CD14-positive monocyte (primary cell): Measurements from ENCODE around the gene RGS19. TPM values are rescaled to one million over a fixed set of nuclear protein-coding genes. Genes with fewer than 3 reads are reported as not detected.
"Not testable (repeated sequence)": the region's sequence is repeated elsewhere in the genome, so short reads cannot be mapped to it uniquely, and the experiment has no call there.

Source experiments
- DNase-seq, 3 donors: peaks; one replicate each; pipeline ENCODE4 v3.0.0-alpha.2; 2011 to 2022
- H2AFZ ChIP-seq: 2 replicates; pipeline ENCODE4 v1.6.0; 2012; ENCODE audit warnings: mild to moderate bottlenecking, low read depth, low read length, inconsistent platforms; ENCODE audit not compliant: insufficient read depth, poor library complexity, severe bottlenecking
- H3K27ac ChIP-seq, 2 donors: 1 replicate in 1 of 2; 2 replicates in 1 of 2; pipeline ENCODE4 v1.5.1; 2012 to 2013; ENCODE audit warnings: low read length in 2 of 2, control low read depth in 1 of 2, inconsistent platforms in 1 of 2, low read depth in 1 of 2, mild to moderate bottlenecking in 1 of 2
- H3K27me3 ChIP-seq, 2 donors: one replicate each; pipeline versions ENCODE4 v1.6.0 to v1.6.1; 2011 to 2013; ENCODE audit warnings: low read length in 2 of 2; ENCODE audit not compliant: control insufficient read depth in 2 of 2, insufficient read depth in 2 of 2
- H3K36me3 ChIP-seq, 2 donors: replicated peaks in 1 of 2; 1 replicate in 1 of 2; 2 replicates in 1 of 2; pipeline versions ENCODE4 v1.5.1 to v1.6.1; 2012 to 2013; ENCODE audit warnings: low read length in 2 of 2, control low read depth in 1 of 2, inconsistent platforms in 1 of 2, mild to moderate bottlenecking in 1 of 2; ENCODE audit not compliant: insufficient read depth in 2 of 2, control insufficient read depth in 1 of 2
- H3K4me1 ChIP-seq, 2 donors: 1 replicate in 1 of 2; 2 replicates in 1 of 2; pipeline versions ENCODE4 v1.5.1 to v1.6.1; 2012 to 2013; ENCODE audit warnings: low read length in 2 of 2, control low read depth in 1 of 2, inconsistent platforms in 1 of 2, mild to moderate bottlenecking in 1 of 2, moderate library complexity in 1 of 2; ENCODE audit not compliant: insufficient read depth in 2 of 2, control insufficient read depth in 1 of 2
- H3K4me2 ChIP-seq: replicated peaks from 2 replicates; pipeline ENCODE3; 2012; ENCODE audit warnings: low read length, moderate library complexity, mild to moderate bottlenecking; ENCODE audit not compliant: poor library complexity, severe bottlenecking; ENCODE audit errors: extremely low read depth
- H3K4me3 ChIP-seq, 3 experiments: fragments of 200-600 bp in 1 of 3; sonication (generic) in 1 of 3; replicated peaks in 1 of 3; 1 replicate in 2 of 3; 2 replicates in 1 of 3; pipeline ENCODE4 v1.5.1; 2011 to 2013; ENCODE audit warnings: low read length in 3 of 3, mild to moderate bottlenecking in 3 of 3, control low read depth in 2 of 3, low read depth in 2 of 3, inconsistent platforms in 1 of 3, moderate library complexity in 1 of 3
- H3K79me2 ChIP-seq: 2 replicates; pipeline ENCODE4 v1.6.0; 2012; ENCODE audit warnings: mild to moderate bottlenecking, control low read depth, inconsistent platforms, low read length, moderate library complexity; ENCODE audit not compliant: insufficient read depth
- H3K9ac ChIP-seq: 2 replicates; pipeline ENCODE4 v1.6.0; 2017; ENCODE audit warnings: low read length, mild to moderate bottlenecking; ENCODE audit not compliant: insufficient read depth, poor library complexity, severe bottlenecking
- H3K9me3 ChIP-seq, 2 donors: replicated peaks in 1 of 2; 1 replicate in 1 of 2; 2 replicates in 1 of 2; pipeline versions ENCODE4 v1.5.1 to v1.6.1; 2012 to 2013; ENCODE audit warnings: low read length in 2 of 2, control low read depth in 1 of 2; ENCODE audit not compliant: control insufficient read depth in 1 of 2, insufficient read depth in 1 of 2
- H4K20me1 ChIP-seq: 2 replicates; pipeline ENCODE4 v1.6.0; 2012; ENCODE audit warnings: mild to moderate bottlenecking, low read length, control low read depth, moderate library complexity; ENCODE audit not compliant: insufficient read depth
- H3K27ac Mint-ChIP-seq, 7 donors: one replicate each; pipeline ENCODE4 v1.8.0; 2020; ENCODE audit warnings: mild to moderate bottlenecking in 7 of 7, mixed read lengths in 7 of 7, moderate library complexity in 6 of 7, inconsistent platforms in 2 of 7
- H3K27me3 Mint-ChIP-seq, 3 donors: one replicate each; pipeline ENCODE4 v1.8.0; 2021 to 2022; ENCODE audit warnings: low read depth in 3 of 3, mild to moderate bottlenecking in 3 of 3, mixed read lengths in 3 of 3, moderate library complexity in 3 of 3, inconsistent platforms in 1 of 3
- H3K36me3 Mint-ChIP-seq, 2 donors: one replicate each; pipeline ENCODE4 v1.8.0; 2020; ENCODE audit warnings: mixed read lengths in 2 of 2, inconsistent platforms in 1 of 2, mild to moderate bottlenecking in 1 of 2
- H3K4me1 Mint-ChIP-seq: one replicate; pipeline ENCODE4 v1.8.0; 2020; ENCODE audit warnings: mild to moderate bottlenecking, mixed read lengths
- H3K4me3 Mint-ChIP-seq, 2 donors: one replicate each; pipeline ENCODE4 v1.8.0; 2020; ENCODE audit warnings: mild to moderate bottlenecking in 2 of 2, mixed read lengths in 2 of 2, moderate library complexity in 1 of 2
- H3K9me3 Mint-ChIP-seq, 7 donors: one replicate each; pipeline ENCODE4 v1.8.0; 2020 to 2022; ENCODE audit warnings: mixed read lengths in 7 of 7, mild to moderate bottlenecking in 6 of 7, moderate library complexity in 6 of 7, inconsistent platforms in 2 of 7
- CTCF ChIP-seq: fragments of 200-600 bp; IDR thresholded peaks from one replicate; pipeline ENCODE4 v1.8.0; 2022; ENCODE audit warnings: antibody characterized with exemption, mild to moderate bottlenecking
- WGBS: methylation state at CpG from one replicate; pipeline ENCODE4 v1.1.5; 2013; ENCODE audit warnings: missing lambda C conversion rate; ENCODE audit not compliant: insufficient coverage; 5-methylcytosine and 5-hydroxymethylcytosine counted together
- intact Hi-C, 2 donors: fragments of 100-400 bp; cut with micrococcal nuclease; formaldehyde crosslinking; loops; one replicate each; pipeline versions ENCODE4 v1.15.0 to v1.15.1; 2023
- polyA plus RNA-seq, 3 donors: library from polyadenylated mRNA; depleted of rRNA in 1 of 3; unstranded in 2 of 3; stranded (reverse) in 1 of 3; fragments of 300-500 nt in 2 of 3; fragments of >200 nt in 1 of 3; fragmentation: Illumina TruSeq in 2 of 3; gene quantifications; 1 replicate in 2 of 3; 2 replicates in 1 of 3; pipeline ENCODE4 v1.2.3, GENCODE V29; 2012 to 2021

Gene RGS19
- polyA plus RNA-seq, 3 donors = 235 to 280 (median 244) TPM

- H4K20me1 ChIP-seq = peaks cover 63% of the 10 kb centered on the region
- DNase-seq = no peak
- Mint-ChIP-seq H3K9me3 (peaks cover 6 to 12% (median 8%) of the 10 kb centered on the region in 7 donors), H3K36me3 (peaks cover 2 to 6% of the 10 kb centered on the region in 2 donors), H3K27me3 (peaks cover 8 to 14% (median 9%) of the 10 kb centered on the region in 3 donors), H3K27ac (peak overlapping the region in 1 of 7 donors; percentile 16), H3K4me1 (peaks cover 6% of the 10 kb centered on the region), H3K4me3 (no peak overlapping the region)
- no peak overlapping the region for H3K9ac ChIP-seq
- no peak overlapping the region for H3K4me3 ChIP-seq
- H3K36me3 ChIP-seq = no peaks in the 10 kb centered on the region
- 88% methylated on average over 10 of the region's 10 CpGs for WGBS
- no peaks in the 10 kb centered on the region for H3K4me1 ChIP-seq
- no peak overlapping the region for H3K4me2 ChIP-seq
- no peak for TF ChIP-seq CTCF
- H2AFZ ChIP-seq = no peak overlapping the region
- peaks cover 6 to 14% of the 10 kb centered on the region in 2 donors for H3K9me3 ChIP-seq
- no peak overlapping the region for H3K27ac ChIP-seq
- intact Hi-C loops = no loop called here
- H3K27me3 ChIP-seq = peaks cover 1 to 9% of the 10 kb centered on the region in 2 donors
- H3K79me2 ChIP-seq = no peaks in the 10 kb centered on the region
Measured at GRCh38 chr20:64090165-64090564, 10.8 kb upstream of the RGS19 start.

GRCh38 chr20:64088586-64088985 is 9.3 kb upstream of the RGS19 start:
- H3K4me3 Mint-ChIP-seq, H3K27ac ChIP-seq, H3K4me3 ChIP-seq, intact Hi-C loops, H3K36me3 ChIP-seq, H3K4me2 ChIP-seq, H3K9ac ChIP-seq, H3K36me3 Mint-ChIP-seq, DNase-seq, H2AFZ ChIP-seq, H3K79me2 ChIP-seq: not testable (repeated sequence)
- Mint-ChIP-seq H3K9me3 (peaks cover 6 to 12% (median 11%) of the 10 kb centered on the region in 7 donors), H3K27ac (peak overlapping the region in 1 of 7 donors; percentile 69), H3K4me1 (peaks cover 12% of the 10 kb centered on the region), H3K27me3 (peaks cover 19 to 24% (median 20%) of the 10 kb centered on the region in 3 donors)
- Histone ChIP-seq H3K27me3 (peaks cover 9 to 20% of the 10 kb centered on the region in 2 donors), H3K9me3 (peaks cover 8 to 14% of the 10 kb centered on the region in 2 donors), H3K4me1 (peaks cover 9 to 14% of the 10 kb centered on the region in 2 donors), H4K20me1 (peaks cover 76% of the 10 kb centered on the region)

GRCh38 chr20:64087226-64087825 is 8.0 kb upstream of the RGS19 start:
- H3K4me3 ChIP-seq, H3K79me2 ChIP-seq, intact Hi-C loops, H2AFZ ChIP-seq, H3K36me3 ChIP-seq, H3K4me3 Mint-ChIP-seq, H3K27ac Mint-ChIP-seq, H3K4me2 ChIP-seq, H3K27ac ChIP-seq, H3K36me3 Mint-ChIP-seq, DNase-seq, H3K9ac ChIP-seq: not testable (repeated sequence)
- no CpG with 5 or more reads among the region's 36 CpGs for WGBS
- Mint-ChIP-seq H3K27me3 (peaks cover 20 to 29% (median 21%) of the 10 kb centered on the region in 3 donors), H3K4me1 (peaks cover 19% of the 10 kb centered on the region), H3K9me3 (peaks cover 6 to 12% (median 11%) of the 10 kb centered on the region in 7 donors)
- H3K4me1 ChIP-seq = peaks cover 20 to 26% of the 10 kb centered on the region in 2 donors
- H4K20me1 ChIP-seq = peaks cover 80% of the 10 kb centered on the region
- H3K9me3 ChIP-seq = peaks cover 8 to 14% of the 10 kb centered on the region in 2 donors
- peaks cover 9 to 20% of the 10 kb centered on the region in 2 donors for H3K27me3 ChIP-seq
